GM12874 (cell line): Measurements from ENCODE around the gene ALDH3A1.

ENCODE experiments used
- TF ChIP-seq, protein P1 (sequence below): IDR thresholded peaks from 2 replicates; pipeline ENCODE4 v1.5.1; 2011; ENCODE audit warnings: low read depth, mild to moderate bottlenecking, control low read depth, low read length, moderate library complexity; ENCODE audit not compliant: insufficient read depth

ALDH3A1 gene

GRCh38 chr17:19703106-19703827, 44.8 kb downstream of the ALDH3A1 start:
- TF ChIP-seq, protein P1, sequence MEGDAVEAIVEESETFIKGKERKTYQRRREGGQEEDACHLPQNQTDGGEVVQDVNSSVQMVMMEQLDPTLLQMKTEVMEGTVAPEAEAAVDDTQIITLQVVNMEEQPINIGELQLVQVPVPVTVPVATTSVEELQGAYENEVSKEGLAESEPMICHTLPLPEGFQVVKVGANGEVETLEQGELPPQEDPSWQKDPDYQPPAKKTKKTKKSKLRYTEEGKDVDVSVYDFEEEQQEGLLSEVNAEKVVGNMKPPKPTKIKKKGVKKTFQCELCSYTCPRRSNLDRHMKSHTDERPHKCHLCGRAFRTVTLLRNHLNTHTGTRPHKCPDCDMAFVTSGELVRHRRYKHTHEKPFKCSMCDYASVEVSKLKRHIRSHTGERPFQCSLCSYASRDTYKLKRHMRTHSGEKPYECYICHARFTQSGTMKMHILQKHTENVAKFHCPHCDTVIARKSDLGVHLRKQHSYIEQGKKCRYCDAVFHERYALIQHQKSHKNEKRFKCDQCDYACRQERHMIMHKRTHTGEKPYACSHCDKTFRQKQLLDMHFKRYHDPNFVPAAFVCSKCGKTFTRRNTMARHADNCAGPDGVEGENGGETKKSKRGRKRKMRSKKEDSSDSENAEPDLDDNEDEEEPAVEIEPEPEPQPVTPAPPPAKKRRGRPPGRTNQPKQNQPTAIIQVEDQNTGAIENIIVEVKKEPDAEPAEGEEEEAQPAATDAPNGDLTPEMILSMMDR: no peak

DNA sequence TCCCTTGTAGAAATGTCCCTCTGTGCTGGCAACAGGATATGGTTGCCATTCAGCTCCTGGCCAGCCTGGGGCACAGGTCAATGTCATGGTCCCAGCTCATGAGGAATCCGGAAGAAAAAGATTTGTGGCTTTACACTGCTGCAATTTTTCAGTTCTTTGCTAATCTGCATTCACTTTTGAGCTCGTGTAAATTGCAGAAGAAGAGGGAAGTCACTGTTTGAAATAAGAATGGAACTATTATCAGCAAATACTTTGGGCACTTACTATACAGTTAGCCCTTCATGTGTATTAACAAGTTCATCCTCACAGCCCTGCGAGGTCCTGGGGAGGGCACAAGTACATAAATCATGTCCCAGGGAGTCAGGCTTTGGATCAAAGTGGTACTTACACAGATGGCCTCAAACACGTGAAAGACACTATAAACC, 45.9 kb downstream of the ALDH3A1 start:
- TF ChIP-seq, protein P1: no peak
